ENCODE results near the gene ZNF593OS. TPM values are rescaled to one million over a fixed set of nuclear protein-coding genes. Genes with fewer than 3 reads are reported as not detected.

ZNF593OS gene
- polyA plus RNA-seq, 1 experiment: not detected

GRCh38 chr1:26130695-26131094, 40.9 kb downstream of the ZNF593OS start:
- no peak for TF ChIP-seq CTCF (IDR thresholded peaks at IDR 0.05; ENCODE audit: insufficient read depth, low read depth, low read length)
- Histone ChIP-seq H3K4me3 (ENCODE audit: low read depth, low read length) (no peak overlapping the region), H3K27me3 (ENCODE audit: control insufficient read depth, insufficient read depth, low read length) (peaks cover 5% of the 10 kb centered on the region), H3K36me3 (ENCODE audit: control insufficient read depth, insufficient read depth, low read length) (no peaks in the 10 kb centered on the region)
- CTCF ChIA-PET: interaction anchor here (0.6 to 6.8 kb wide), 2 partner anchors 11 to 24 kb away, joined by 3 to 76 read pairs; no protein-coding TSS in a partner anchor
- POLR2A ChIA-PET: no interaction called here
- no peak for DNase-seq (ENCODE audit: low read depth)

GRCh38 chr1:26129778-26130177, 41.9 kb downstream of the ZNF593OS start:
- POLR2A ChIA-PET: no interaction called here
- no peaks in the 10 kb centered on the region for H3K36me3 ChIP-seq (ENCODE audit: control insufficient read depth, insufficient read depth, low read length)

GRCh38 chr1:26127235-26128163, 44.1 kb downstream of the ZNF593OS start:
- no peak overlapping the region for H3K4me3 ChIP-seq (ENCODE audit: low read depth, low read length)
- DNase-seq (ENCODE audit: low read depth): no peak
- H3K27me3 ChIP-seq (ENCODE audit: control insufficient read depth, insufficient read depth, low read length): peaks cover 5% of the 10 kb centered on the region
- ChIA-PET POLR2A (no interaction called here), CTCF (interaction anchor here (1.1 to 6.8 kb wide), 3 partner anchors 14 to 106 kb away, joined by 3 to 76 read pairs (median 6); no protein-coding TSS in a partner anchor)
- no peaks in the 10 kb centered on the region for H3K36me3 ChIP-seq (ENCODE audit: control insufficient read depth, insufficient read depth, low read length)
- TF ChIP-seq CTCF (IDR thresholded peaks at IDR 0.05; ENCODE audit: insufficient read depth, low read depth, low read length): no peak

More at GRCh38 chr1:26129778-26130177, 41.9 kb downstream of the ZNF593OS start:
- DNase-seq (ENCODE audit: low read depth): no peak
- Histone ChIP-seq H3K27me3 (ENCODE audit: control insufficient read depth, insufficient read depth, low read length) (peaks cover 5% of the 10 kb centered on the region), H3K4me3 (ENCODE audit: low read depth, low read length) (no peak overlapping the region)
- TF ChIP-seq CTCF (IDR thresholded peaks at IDR 0.05; ENCODE audit: insufficient read depth, low read depth, low read length): no peak
- CTCF ChIA-PET: interaction anchor here (0.7 to 6.8 kb wide), 6 partner anchors 12 to 234 kb away, joined by 3 to 76 read pairs (median 4); partner anchors contain the start of gene CEP85

- H3K27me3 ChIP-seq (ENCODE audit: control insufficient read depth, insufficient read depth, low read length): peaks cover 5% of the 10 kb centered on the region
- no peak for TF ChIP-seq CTCF (IDR thresholded peaks at IDR 0.05; ENCODE audit: insufficient read depth, low read depth, low read length)
- no peaks in the 10 kb centered on the region for H3K36me3 ChIP-seq (ENCODE audit: control insufficient read depth, insufficient read depth, low read length)
- CTCF ChIA-PET: interaction anchor here (0.7 to 6.8 kb wide), 6 partner anchors 13 to 108 kb away, joined by 3 to 76 read pairs (median 4); no protein-coding TSS in a partner anchor
- no peak for DNase-seq (ENCODE audit: low read depth)
- no peak overlapping the region for H3K4me3 ChIP-seq (ENCODE audit: low read depth, low read length)
- POLR2A ChIA-PET: interaction anchor here (0.6 kb wide), 1 partner anchor 132 kb away, joined by 6 read pairs; no protein-coding TSS in a partner anchor
These were observed 45.1 kb downstream of the ZNF593OS start for GRCh38 chr1:26126321-26127084.

- DNase-seq (ENCODE audit: low read depth): no peak
- no peak for TF ChIP-seq CTCF (IDR thresholded peaks at IDR 0.05; ENCODE audit: insufficient read depth, low read depth, low read length)
- POLR2A ChIA-PET: no interaction called here
- Histone ChIP-seq H3K4me3 (ENCODE audit: low read depth, low read length) (no peak overlapping the region), H3K36me3 (ENCODE audit: control insufficient read depth, insufficient read depth, low read length) (no peaks in the 10 kb centered on the region), H3K27me3 (ENCODE audit: control insufficient read depth, insufficient read depth, low read length) (peaks cover 5% of the 10 kb centered on the region)
- CTCF ChIA-PET: interaction anchor here (0.7 to 6.8 kb wide), 4 partner anchors 13 to 109 kb away, joined by 3 to 76 read pairs (median 5); no protein-coding TSS in a partner anchor
These were observed 45.7 kb downstream of the ZNF593OS start for GRCh38 chr1:26125946-26126320.

Measured in BJ (cell line).